Neural crest cell (in vitro differentiated cells): ENCODE results near the gene CRIP3. TPM values are rescaled to one million over a fixed set of nuclear protein-coding genes. Genes with fewer than 3 reads are reported as not detected.

Experiments used
- DNase-seq: peaks from one replicate; pipeline ENCODE4 v3.0.0; 2021; ENCODE audit warnings: low read depth, mixed read lengths, low spot score
- H3K27ac Mint-ChIP-seq: one replicate; pipeline ENCODE4 v1.8.0; 2021; ENCODE audit warnings: mild to moderate bottlenecking, mixed read lengths; ENCODE audit not compliant: unreplicated experiment
- H3K27me3 Mint-ChIP-seq: 2 replicates; pipeline ENCODE4 v1.8.0; 2021; ENCODE audit warnings: low read depth, mild to moderate bottlenecking, mixed read lengths
- H3K36me3 Mint-ChIP-seq: 2 replicates; pipeline ENCODE4 v1.8.0; 2021; ENCODE audit warnings: low read depth, mild to moderate bottlenecking, mixed read lengths
- H3K4me1 Mint-ChIP-seq: 2 replicates; pipeline ENCODE4 v1.8.0; 2021; ENCODE audit warnings: mixed read lengths
- H3K4me3 Mint-ChIP-seq: one replicate; pipeline ENCODE4 v1.8.0; 2021; ENCODE audit warnings: mild to moderate bottlenecking, mixed read lengths
- H3K9me3 Mint-ChIP-seq: 2 replicates; pipeline ENCODE4 v1.8.0; 2021; ENCODE audit warnings: mixed read lengths
- CTCF ChIP-seq: fragments of 200-600 bp; sonication (generic); conservative IDR thresholded peaks from 2 replicates; pipeline ENCODE4 v1.5.0; 2021; ENCODE audit warnings: antibody characterized with exemption, mild to moderate bottlenecking
- total RNA-seq: library from RNA; stranded (reverse); gene quantifications from 2 replicates; pipeline ENCODE4 v1.2.1, GENCODE V29; 2021

The CRIP3 gene
- total RNA-seq, 1 donor from 2014 or later = 2.0 TPM

GRCh38 chr6:43299338-43300293 lies 9.0 kb downstream of the CRIP3 start:
- DNase-seq = no peak
- Mint-ChIP-seq H3K9me3 (no peaks in the 10 kb centered on the region), H3K27ac (peak overlapping the region; percentile 57)

GRCh38 chr6:43298565-43299337 lies 9.9 kb downstream of the CRIP3 start:
- Mint-ChIP-seq H3K4me1 (no peaks in the 10 kb centered on the region), H3K36me3 (no peaks in the 10 kb centered on the region), H3K4me3 (no peak overlapping the region), H3K9me3 (no peaks in the 10 kb centered on the region), H3K27me3 (no peaks in the 10 kb centered on the region), H3K27ac (no peak overlapping the region)
- no peak for DNase-seq
- TF ChIP-seq CTCF = no peak

More at GRCh38 chr6:43299338-43300293, 9.0 kb downstream of the CRIP3 start:
- no peak overlapping the region for H3K4me3 Mint-ChIP-seq
- H3K4me1 Mint-ChIP-seq = no peaks in the 10 kb centered on the region
- TF ChIP-seq CTCF = no peak
- no peaks in the 10 kb centered on the region for H3K36me3 Mint-ChIP-seq
- no peaks in the 10 kb centered on the region for H3K27me3 Mint-ChIP-seq

GRCh38 chr6:43297644-43298564 lies 10.7 kb downstream of the CRIP3 start, which contains the start of gene SLC22A7:
Gene SLC22A7, plus strand, starts transcription at chr6:43298260. Its CDS starts 99 bp downstream, at chr6:43298359.
- H3K4me3 Mint-ChIP-seq = no peak within 1 kb of the TSS
- no peak for TF ChIP-seq CTCF
- no peaks in the 10 kb centered on the region for H3K36me3 Mint-ChIP-seq
- no peaks in the 10 kb centered on the region for H3K9me3 Mint-ChIP-seq
- H3K4me1 Mint-ChIP-seq = no peaks in the 10 kb centered on the region
- H3K27me3 Mint-ChIP-seq = no peaks in the 10 kb centered on the region
- no peak for DNase-seq
- no peak within 1 kb of the TSS for H3K27ac Mint-ChIP-seq

- no peak for TF ChIP-seq CTCF
- DNase-seq = no peak
- no peak overlapping the region for H3K4me3 Mint-ChIP-seq
- no peaks in the 10 kb centered on the region for H3K9me3 Mint-ChIP-seq
- H3K36me3 Mint-ChIP-seq = no peaks in the 10 kb centered on the region
- no peaks in the 10 kb centered on the region for H3K4me1 Mint-ChIP-seq
- no peaks in the 10 kb centered on the region for H3K27me3 Mint-ChIP-seq
- no peak overlapping the region for H3K27ac Mint-ChIP-seq
Observed at GRCh38 chr6:43296780-43297497, 11.7 kb downstream of the CRIP3 start.
